Measurements from ENCODE around the gene GRXCR1. TPM values are rescaled to one million over a fixed set of nuclear protein-coding genes. Genes with fewer than 3 reads are reported as not detected.

The GRXCR1 gene
- total RNA-seq, 1 donor from 2014 or later: not detected

GRCh38 chr4:42905591-42905990 lies 13.1 kb downstream of the GRXCR1 start:
- no peaks in the 10 kb centered on the region for H3K9me3 Mint-ChIP-seq
- no peaks in the 10 kb centered on the region for H3K4me1 Mint-ChIP-seq (ENCODE audit: low read depth)
- no peaks in the 10 kb centered on the region for H3K27me3 Mint-ChIP-seq (ENCODE audit: insufficient read depth)
- DNase-seq (ENCODE audit: low spot score): no peak
- intact Hi-C loops (cut with micrococcal nuclease): no loop called here
- no peaks in the 10 kb centered on the region for H3K36me3 Mint-ChIP-seq (ENCODE audit: low read depth)
- no peak overlapping the region for H3K4me3 Mint-ChIP-seq
- no peak overlapping the region for H3K27ac Mint-ChIP-seq

- H3K36me3 Mint-ChIP-seq (ENCODE audit: low read depth): no peaks in the 10 kb centered on the region
- H3K9me3 Mint-ChIP-seq: no peaks in the 10 kb centered on the region
- no peaks in the 10 kb centered on the region for H3K4me1 Mint-ChIP-seq (ENCODE audit: low read depth)
- DNase-seq (ENCODE audit: low spot score): no peak
- intact Hi-C loops (cut with micrococcal nuclease): no loop called here
- no peak overlapping the region for H3K4me3 Mint-ChIP-seq
- H3K27ac Mint-ChIP-seq: no peak overlapping the region
- no peaks in the 10 kb centered on the region for H3K27me3 Mint-ChIP-seq (ENCODE audit: insufficient read depth)
Observed at GRCh38 chr4:42906341-42906740, 13.8 kb downstream of the GRXCR1 start.

GRCh38 chr4:42906891-42907759 lies 14.6 kb downstream of the GRXCR1 start:
- Mint-ChIP-seq H3K9me3 (no peaks in the 10 kb centered on the region), H3K4me3 (no peak overlapping the region), H3K27ac (no peak overlapping the region), H3K4me1 (ENCODE audit: low read depth) (no peaks in the 10 kb centered on the region), H3K27me3 (ENCODE audit: insufficient read depth) (no peaks in the 10 kb centered on the region), H3K36me3 (ENCODE audit: low read depth) (no peaks in the 10 kb centered on the region)
- intact Hi-C loops (cut with micrococcal nuclease): no loop called here
- no peak for DNase-seq (ENCODE audit: low spot score)

DNA sequence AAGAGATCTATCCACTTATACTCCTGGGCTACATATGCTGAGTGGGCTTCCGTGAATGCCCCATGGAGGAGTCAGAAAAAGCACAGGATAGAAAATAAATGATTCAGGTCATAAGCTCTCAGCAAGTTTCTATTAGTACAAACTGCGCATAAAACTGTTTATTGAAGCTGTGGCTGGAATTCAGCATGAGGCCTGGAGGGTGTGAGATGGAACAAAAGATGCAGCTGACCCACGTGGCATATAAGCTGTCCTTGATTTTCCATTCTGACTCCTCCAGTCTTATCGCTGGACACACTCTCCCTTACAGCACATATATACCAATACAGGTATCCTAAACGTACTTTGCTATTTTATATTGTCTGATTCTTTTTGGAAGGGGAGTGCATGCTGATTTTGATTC lies 17.9 kb downstream of the GRXCR1 start:
- no peaks in the 10 kb centered on the region for H3K4me1 Mint-ChIP-seq (ENCODE audit: low read depth)
- H3K4me3 Mint-ChIP-seq: no peak overlapping the region
- H3K36me3 Mint-ChIP-seq (ENCODE audit: low read depth): no peaks in the 10 kb centered on the region
- intact Hi-C loops (cut with micrococcal nuclease): no loop called here
- no peak overlapping the region for H3K27ac Mint-ChIP-seq
- no peaks in the 10 kb centered on the region for H3K27me3 Mint-ChIP-seq (ENCODE audit: insufficient read depth)
- DNase-seq (ENCODE audit: low spot score): no peak
- no peaks in the 10 kb centered on the region for H3K9me3 Mint-ChIP-seq

DNA sequence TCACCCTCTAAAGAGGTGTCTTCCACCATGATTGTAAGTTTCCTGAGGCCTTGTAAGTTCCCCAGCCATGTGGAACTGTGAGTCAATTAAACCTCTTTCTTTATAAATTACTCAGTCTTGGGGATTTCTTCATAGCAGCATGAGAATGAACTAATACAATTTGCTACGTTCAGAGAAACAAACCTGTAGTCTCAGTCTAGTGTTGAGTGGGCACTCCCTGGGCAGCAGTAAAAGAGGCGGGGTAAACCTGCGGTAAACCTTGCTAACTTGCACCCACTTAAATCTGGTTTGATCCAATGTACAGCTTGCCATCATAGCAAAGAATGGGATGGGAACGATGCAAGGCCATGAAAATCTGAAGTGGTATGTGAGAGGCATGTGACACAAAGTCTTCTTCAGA lies 22.4 kb downstream of the GRXCR1 start:
- intact Hi-C loops (cut with micrococcal nuclease): no loop called here
- no peak overlapping the region for H3K4me3 Mint-ChIP-seq
- no peak for DNase-seq (ENCODE audit: low spot score)
- no peaks in the 10 kb centered on the region for H3K27me3 Mint-ChIP-seq (ENCODE audit: insufficient read depth)
- H3K4me1 Mint-ChIP-seq (ENCODE audit: low read depth): no peaks in the 10 kb centered on the region
- H3K9me3 Mint-ChIP-seq: no peaks in the 10 kb centered on the region
- no peaks in the 10 kb centered on the region for H3K36me3 Mint-ChIP-seq (ENCODE audit: low read depth)
- no peak overlapping the region for H3K27ac Mint-ChIP-seq

- Mint-ChIP-seq H3K27me3 (ENCODE audit: insufficient read depth) (no peaks in the 10 kb centered on the region), H3K4me1 (ENCODE audit: low read depth) (no peaks in the 10 kb centered on the region), H3K9me3 (no peaks in the 10 kb centered on the region), H3K4me3 (no peak overlapping the region), H3K36me3 (ENCODE audit: low read depth) (no peaks in the 10 kb centered on the region), H3K27ac (no peak overlapping the region)
- intact Hi-C loops (cut with micrococcal nuclease): no loop called here
- DNase-seq (ENCODE audit: low spot score): no peak
Observed at GRCh38 chr4:42915484-42915883, 23.0 kb downstream of the GRXCR1 start.

GRCh38 chr4:42917296-42917695 lies 24.8 kb downstream of the GRXCR1 start:
- Mint-ChIP-seq H3K27ac (no peak overlapping the region), H3K4me3 (no peak overlapping the region), H3K36me3 (ENCODE audit: low read depth) (no peaks in the 10 kb centered on the region), H3K27me3 (ENCODE audit: insufficient read depth) (no peaks in the 10 kb centered on the region), H3K4me1 (ENCODE audit: low read depth) (no peaks in the 10 kb centered on the region), H3K9me3 (no peaks in the 10 kb centered on the region)
- DNase-seq (ENCODE audit: low spot score): no peak
- intact Hi-C loops (cut with micrococcal nuclease): no loop called here

- no peaks in the 10 kb centered on the region for H3K4me1 Mint-ChIP-seq (ENCODE audit: low read depth)
- no peak for DNase-seq (ENCODE audit: low spot score)
- no peak overlapping the region for H3K27ac Mint-ChIP-seq
- intact Hi-C loops (cut with micrococcal nuclease): no loop called here
- no peak overlapping the region for H3K4me3 Mint-ChIP-seq
- H3K27me3 Mint-ChIP-seq (ENCODE audit: insufficient read depth): peaks cover 2% of the 10 kb centered on the region
- H3K9me3 Mint-ChIP-seq: no peaks in the 10 kb centered on the region
- H3K36me3 Mint-ChIP-seq (ENCODE audit: low read depth): no peaks in the 10 kb centered on the region
Observed at GRCh38 chr4:42923431-42923830, 30.9 kb downstream of the GRXCR1 start.

DNA sequence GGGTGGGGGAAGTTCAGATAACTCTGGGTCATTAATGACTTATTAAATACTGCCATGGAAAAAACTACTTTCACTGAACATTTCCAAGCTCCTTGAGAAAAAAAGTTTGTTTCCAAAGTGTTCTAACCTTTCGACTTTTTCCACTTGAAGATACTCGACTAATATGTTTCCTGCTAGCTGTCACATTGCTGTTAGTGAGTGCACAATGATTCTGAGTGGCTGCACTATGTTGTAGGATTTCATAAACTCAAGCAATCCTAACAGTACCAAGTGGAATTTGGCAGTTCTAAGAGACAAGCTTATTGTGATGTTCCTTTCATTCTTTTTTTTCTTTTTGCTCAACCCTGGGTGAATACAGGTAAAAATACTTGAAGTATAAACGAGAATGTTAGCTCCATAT lies 33.4 kb downstream of the GRXCR1 start:
- H3K4me3 Mint-ChIP-seq: no peak overlapping the region
- intact Hi-C loops (cut with micrococcal nuclease): no loop called here
- no peak for DNase-seq (ENCODE audit: low spot score)
- no peaks in the 10 kb centered on the region for H3K36me3 Mint-ChIP-seq (ENCODE audit: low read depth)
- no peaks in the 10 kb centered on the region for H3K9me3 Mint-ChIP-seq
- H3K27me3 Mint-ChIP-seq (ENCODE audit: insufficient read depth): peaks cover 2% of the 10 kb centered on the region
- H3K4me1 Mint-ChIP-seq (ENCODE audit: low read depth): no peaks in the 10 kb centered on the region
- H3K27ac Mint-ChIP-seq: no peak overlapping the region

- intact Hi-C loops (cut with micrococcal nuclease): no loop called here
- H3K27me3 Mint-ChIP-seq (ENCODE audit: insufficient read depth): peaks cover 2% of the 10 kb centered on the region
- DNase-seq (ENCODE audit: low spot score): no peak
- no peak overlapping the region for H3K4me3 Mint-ChIP-seq
- H3K9me3 Mint-ChIP-seq: no peaks in the 10 kb centered on the region
- H3K4me1 Mint-ChIP-seq (ENCODE audit: low read depth): no peaks in the 10 kb centered on the region
- no peaks in the 10 kb centered on the region for H3K36me3 Mint-ChIP-seq (ENCODE audit: low read depth)
- H3K27ac Mint-ChIP-seq: no peak overlapping the region
Observed at GRCh38 chr4:42927946-42928345, 35.4 kb downstream of the GRXCR1 start.

- DNase-seq (ENCODE audit: low spot score): no peak
- H3K27me3 Mint-ChIP-seq (ENCODE audit: insufficient read depth): peaks cover 2% of the 10 kb centered on the region
- no peaks in the 10 kb centered on the region for H3K36me3 Mint-ChIP-seq (ENCODE audit: low read depth)
- intact Hi-C loops (cut with micrococcal nuclease): no loop called here
- H3K4me3 Mint-ChIP-seq: no peak overlapping the region
- H3K9me3 Mint-ChIP-seq: no peaks in the 10 kb centered on the region
- H3K4me1 Mint-ChIP-seq (ENCODE audit: low read depth): no peaks in the 10 kb centered on the region
- no peak overlapping the region for H3K27ac Mint-ChIP-seq
Observed at GRCh38 chr4:42928582-42928981, 36.1 kb downstream of the GRXCR1 start.

- Mint-ChIP-seq H3K9me3 (no peaks in the 10 kb centered on the region), H3K4me1 (ENCODE audit: low read depth) (no peaks in the 10 kb centered on the region), H3K36me3 (ENCODE audit: low read depth) (no peaks in the 10 kb centered on the region), H3K27ac (no peak overlapping the region), H3K27me3 (ENCODE audit: insufficient read depth) (peaks cover 4% of the 10 kb centered on the region), H3K4me3 (no peak overlapping the region)
- no peak for DNase-seq (ENCODE audit: low spot score)
- intact Hi-C loops (cut with micrococcal nuclease): no loop called here
Observed at GRCh38 chr4:42942216-42942615, 49.7 kb downstream of the GRXCR1 start.

- Mint-ChIP-seq H3K27me3 (ENCODE audit: insufficient read depth) (peaks cover 4% of the 10 kb centered on the region), H3K27ac (no peak overlapping the region), H3K36me3 (ENCODE audit: low read depth) (no peaks in the 10 kb centered on the region), H3K4me3 (no peak overlapping the region), H3K9me3 (no peaks in the 10 kb centered on the region), H3K4me1 (ENCODE audit: low read depth) (no peaks in the 10 kb centered on the region)
- intact Hi-C loops (cut with micrococcal nuclease): no loop called here
- DNase-seq (ENCODE audit: low spot score): no peak
Observed at GRCh38 chr4:42945874-42946273, 53.4 kb downstream of the GRXCR1 start.

- no peak overlapping the region for H3K27ac Mint-ChIP-seq
- DNase-seq (ENCODE audit: low spot score): no peak
- intact Hi-C loops (cut with micrococcal nuclease): no loop called here
- H3K27me3 Mint-ChIP-seq (ENCODE audit: insufficient read depth): no peaks in the 10 kb centered on the region
- H3K9me3 Mint-ChIP-seq: no peaks in the 10 kb centered on the region
- H3K36me3 Mint-ChIP-seq (ENCODE audit: low read depth): no peaks in the 10 kb centered on the region
- no peaks in the 10 kb centered on the region for H3K4me1 Mint-ChIP-seq (ENCODE audit: low read depth)
- no peak overlapping the region for H3K4me3 Mint-ChIP-seq
Observed at GRCh38 chr4:42953321-42953720, 60.8 kb downstream of the GRXCR1 start.
